Erythroblast (primary cell): ENCODE data around the gene MAP7D1.

Source experiments
- DNase-seq, 2 experiments: peaks; one replicate each; lab custom pipeline; 2025; lab: John Stamatoyannopoulos, UW
- GATA1 ChIP-seq: IDR thresholded peaks from 2 replicates; pipeline ENCODE4 v1.6.1; 2011; ENCODE audit warnings: low read depth, mild to moderate bottlenecking, control low read depth, low read length, moderate library complexity
- POLR2A ChIP-seq: IDR thresholded peaks from 2 replicates; pipeline ENCODE4 v1.6.1; 2011; ENCODE audit warnings: mild to moderate bottlenecking, low read length

Gene MAP7D1

DNA sequence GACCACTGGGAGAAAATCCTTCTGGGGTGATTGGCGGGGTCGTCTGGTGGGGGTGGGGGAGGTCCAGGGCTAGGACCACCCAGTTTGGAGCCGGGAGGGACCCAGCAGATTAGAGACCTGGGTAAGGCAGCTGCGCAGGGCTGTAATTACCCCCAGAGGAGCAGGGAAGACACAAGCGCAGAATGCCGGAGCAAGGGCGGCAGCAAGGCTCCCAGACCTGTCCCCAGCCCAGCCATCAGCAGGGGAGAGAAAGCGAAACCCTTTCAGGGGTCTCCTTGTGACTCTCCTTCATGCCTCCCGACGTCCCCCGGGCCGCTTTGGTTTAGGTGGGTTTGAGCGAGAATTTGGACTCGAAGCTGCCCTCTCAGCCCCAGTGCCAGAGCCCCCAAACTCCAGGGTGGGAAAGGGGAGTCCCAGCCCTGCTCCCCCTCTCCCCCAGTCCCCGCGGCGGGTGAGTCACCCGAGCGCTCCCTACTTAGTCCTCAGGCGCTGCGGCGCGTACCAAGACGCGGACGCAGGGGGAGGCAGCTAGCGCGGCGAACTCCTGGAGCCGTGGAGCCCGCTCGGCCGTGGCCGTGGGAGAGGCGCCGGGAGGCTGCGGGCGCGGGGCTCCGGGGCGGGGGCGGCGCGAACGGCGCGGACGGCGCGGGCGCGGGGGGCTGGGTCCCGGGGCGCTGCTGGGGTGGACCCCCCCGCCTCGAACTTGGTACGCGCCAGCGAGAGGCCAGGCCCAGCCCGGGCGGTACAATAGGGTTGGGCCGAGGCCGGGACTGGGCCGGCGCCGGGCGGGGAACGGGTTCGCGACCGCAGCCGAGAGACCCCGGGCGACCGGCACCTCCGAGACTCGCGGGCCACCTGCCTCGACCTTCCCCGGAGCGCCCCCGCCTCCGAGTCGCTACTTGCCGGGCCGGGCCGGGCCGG lies at the start of gene MAP7D1:
Gene MAP7D1 (plus strand): TSS at position 753 of the 921 bp plus-strand sequence. CDS start 258 bp downstream, outside the sequence.
- TF ChIP-seq POLR2A: peak; percentile 86
- no peak for TF ChIP-seq GATA1
- peak; percentile 91 to 95 for DNase-seq

DNA sequence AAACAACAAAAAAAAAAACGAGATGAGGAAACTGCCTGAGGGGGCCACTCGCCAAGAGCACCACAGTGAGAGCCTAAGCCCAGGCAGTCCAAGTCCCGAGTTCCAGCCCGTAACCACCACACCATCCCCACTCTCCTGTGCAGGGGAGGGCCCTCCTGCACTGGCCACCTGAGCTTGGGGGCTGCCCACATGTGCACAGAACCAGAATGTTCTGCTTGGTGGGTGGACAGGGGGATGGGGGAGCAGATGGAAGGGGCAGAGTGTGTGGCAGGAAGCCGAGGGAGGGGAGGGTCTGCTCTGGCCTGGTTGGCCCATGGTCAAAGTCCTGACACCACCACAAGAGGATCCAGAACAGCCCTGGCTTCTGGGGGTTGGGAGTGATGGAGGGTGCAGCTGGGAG lies 49.7 kb upstream of the MAP7D1 start:
- no peak for TF ChIP-seq GATA1
- no peak for TF ChIP-seq POLR2A
- DNase-seq: no peak

DNA sequence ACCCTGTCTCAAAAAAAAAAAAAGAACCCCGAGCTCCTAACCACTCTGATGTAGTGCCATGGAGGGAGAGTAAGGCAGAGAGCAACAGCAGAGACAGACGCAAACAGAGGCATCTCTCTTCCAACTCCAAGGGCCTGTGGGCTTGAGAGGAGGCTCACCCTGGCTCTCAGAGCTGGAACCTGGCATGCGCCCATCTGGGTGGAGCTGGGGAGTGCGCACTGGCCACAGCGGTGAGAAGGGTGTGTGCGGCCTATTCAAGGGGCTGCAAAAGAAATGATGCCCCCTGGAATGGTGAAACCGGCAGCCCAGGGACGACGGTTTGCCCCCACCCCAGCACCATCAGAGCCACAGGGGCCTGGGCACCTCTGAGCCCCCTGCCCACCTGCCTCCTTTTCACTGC lies 48.6 kb upstream of the MAP7D1 start:
- no peak for DNase-seq
- TF ChIP-seq POLR2A (no peak), GATA1 (no peak)

DNA sequence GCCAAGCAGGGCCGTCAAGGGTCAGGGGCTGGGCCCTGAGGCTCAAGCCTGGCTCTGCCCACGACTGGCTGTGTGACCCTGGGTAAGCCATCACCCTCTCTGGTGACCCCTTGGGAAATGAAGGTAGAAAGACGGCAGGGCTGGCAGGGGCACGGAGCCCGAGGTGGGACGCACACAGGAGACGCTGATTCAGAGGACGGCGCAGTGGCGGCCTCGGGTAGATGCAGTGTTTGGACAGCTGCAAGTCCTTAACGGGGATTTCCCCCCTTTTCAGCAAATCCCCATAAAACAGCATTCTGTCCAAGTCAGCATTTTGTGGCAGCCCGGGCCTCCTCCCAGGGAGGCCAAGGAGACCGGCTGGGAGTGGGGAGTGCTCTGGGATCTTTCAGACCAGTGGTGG lies 47.6 kb upstream of the MAP7D1 start:
- TF ChIP-seq POLR2A (no peak), GATA1 (no peak)
- DNase-seq: no peak

DNA sequence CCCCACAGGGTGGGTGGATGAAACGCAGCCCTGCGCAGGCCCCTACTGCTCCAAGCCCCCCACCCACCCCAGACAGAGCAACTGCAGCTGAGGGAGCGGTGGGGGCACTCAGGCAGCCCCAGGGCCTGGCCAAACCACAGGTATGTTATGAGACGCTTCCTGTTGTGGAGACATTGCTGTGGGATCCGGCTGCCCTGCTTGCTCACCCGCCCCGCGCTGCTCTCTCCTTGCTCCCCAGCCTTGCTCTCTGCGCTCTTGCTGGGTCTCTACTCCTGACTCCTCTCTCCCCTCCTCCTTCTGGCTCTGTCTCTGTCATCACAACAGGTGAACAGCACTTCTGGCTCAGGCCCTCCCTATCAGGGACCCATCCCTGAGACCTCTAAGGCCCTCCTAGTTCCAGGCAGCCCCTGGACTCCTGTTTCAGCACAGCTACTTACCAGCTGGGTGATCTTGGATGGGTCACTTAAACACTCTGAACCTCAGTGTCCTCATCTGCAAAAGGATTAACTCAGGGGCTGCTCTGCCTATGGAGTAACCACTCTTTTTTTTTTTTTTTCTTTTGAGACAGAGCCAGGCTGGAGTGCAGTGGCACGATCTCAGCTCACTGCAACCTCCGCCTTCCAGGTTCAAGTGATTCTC lies 46.8 kb upstream of the MAP7D1 start:
- TF ChIP-seq GATA1 (no peak), POLR2A (no peak)
- DNase-seq: no peak

DNA sequence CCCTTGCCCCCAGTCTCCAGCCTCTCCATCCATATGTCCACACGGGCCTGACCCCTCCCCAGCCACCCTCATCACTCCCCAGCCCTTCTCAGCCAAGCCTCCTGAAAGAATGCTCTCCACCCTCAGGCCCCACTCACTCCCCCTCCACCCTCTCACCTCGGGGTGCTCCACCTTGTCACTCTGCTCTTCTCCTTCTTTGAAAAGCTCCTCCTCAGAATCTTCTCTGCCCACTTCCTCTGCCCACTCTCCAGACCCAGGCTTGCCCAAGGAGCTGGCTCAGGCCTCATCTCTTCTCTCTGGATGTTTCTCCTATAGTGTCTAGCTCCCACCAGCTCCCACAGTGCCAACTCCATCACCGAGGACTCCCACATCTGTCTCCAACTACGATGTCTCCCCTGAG lies 44.8 kb upstream of the MAP7D1 start:
- TF ChIP-seq GATA1: no peak
- TF ChIP-seq POLR2A: no peak
- no peak for DNase-seq

DNA sequence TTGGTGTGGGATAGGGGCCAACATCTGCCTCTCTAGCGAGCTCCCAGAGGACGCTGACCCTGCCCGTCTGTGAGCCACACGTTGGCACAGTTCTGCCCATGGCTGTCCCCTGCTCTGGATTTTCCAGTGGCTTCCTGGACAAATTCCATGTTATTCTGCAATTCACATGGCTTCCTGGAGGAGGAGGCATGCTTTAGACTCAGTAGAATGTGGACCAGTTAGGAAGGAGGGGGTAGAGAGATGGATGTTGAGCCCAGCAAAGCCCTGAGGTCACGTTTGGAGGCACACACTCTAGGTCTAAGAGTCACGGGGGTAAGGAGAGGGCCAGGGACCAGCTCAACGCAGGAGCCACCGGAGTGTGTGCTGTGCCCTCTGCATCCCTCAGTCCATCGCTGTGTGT lies 43.1 kb upstream of the MAP7D1 start:
- TF ChIP-seq POLR2A: no peak
- no peak for TF ChIP-seq GATA1
- no peak for DNase-seq

DNA sequence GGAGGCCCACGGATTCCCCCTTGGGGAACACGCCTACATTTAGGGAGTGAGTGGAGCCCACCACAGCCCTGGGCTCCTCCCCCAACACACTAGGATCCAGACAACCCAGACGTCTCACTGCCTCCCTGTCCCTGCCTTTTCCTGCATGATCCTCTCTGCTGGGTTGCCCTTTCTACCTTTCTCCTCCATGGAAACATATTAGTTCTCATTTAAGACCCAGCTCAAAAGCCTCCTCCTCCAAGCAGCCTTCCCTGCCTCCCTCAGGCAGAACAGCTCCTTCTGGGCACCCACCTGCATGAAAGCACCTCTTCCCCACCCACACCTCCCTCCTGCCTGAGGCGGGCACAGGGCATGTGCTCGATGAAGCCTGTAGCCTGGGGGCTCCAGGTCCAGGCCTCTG lies 41.6 kb upstream of the MAP7D1 start:
- DNase-seq: no peak
- no peak for TF ChIP-seq GATA1
- TF ChIP-seq POLR2A: no peak

DNA sequence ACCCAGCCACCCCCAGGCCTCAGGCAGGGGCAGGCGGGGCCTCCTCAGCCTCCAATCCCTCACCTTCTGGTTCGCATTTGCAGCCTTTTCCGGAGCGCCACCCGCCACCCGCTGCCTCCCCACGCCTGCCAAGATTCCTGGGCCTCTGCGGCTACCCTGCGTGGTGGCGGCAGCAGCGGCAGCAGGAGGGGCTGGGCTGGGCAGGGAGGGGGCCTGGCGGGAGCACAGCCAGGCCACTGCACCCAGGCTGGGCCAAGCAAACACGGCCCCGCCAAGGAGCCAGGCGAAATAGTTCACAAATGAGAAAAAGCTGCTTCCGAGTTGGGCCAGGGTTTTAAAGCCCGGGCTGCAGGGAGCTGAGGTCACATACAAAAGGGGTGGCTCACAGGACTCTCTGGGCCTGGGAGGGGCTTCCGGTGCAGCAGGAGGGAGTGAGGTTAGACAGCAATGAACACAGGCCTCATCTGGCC lies 40.7 kb upstream of the MAP7D1 start:
- TF ChIP-seq POLR2A (no peak), GATA1 (no peak)
- DNase-seq: no peak

DNA sequence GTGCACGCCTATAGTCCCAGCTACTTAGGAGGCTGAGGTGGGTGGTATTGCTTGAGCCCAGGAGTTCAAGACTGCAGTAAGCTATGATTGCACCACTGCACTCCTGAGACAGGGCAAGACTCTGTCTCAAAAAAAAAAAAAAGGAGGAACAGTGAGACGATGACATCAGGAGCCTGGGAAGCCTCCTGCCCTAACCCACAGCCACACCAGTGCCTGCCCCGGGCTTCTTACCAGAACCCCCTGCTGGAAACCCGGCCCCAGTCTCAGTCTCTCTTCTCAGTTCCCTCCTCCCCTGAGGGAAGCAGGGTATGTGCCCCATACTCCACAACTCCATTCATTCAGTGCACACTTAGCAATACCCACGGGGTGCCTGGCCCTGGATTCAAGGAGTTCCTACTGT lies 40.0 kb upstream of the MAP7D1 start:
- TF ChIP-seq POLR2A (no peak), GATA1 (no peak)
- no peak for DNase-seq

DNA sequence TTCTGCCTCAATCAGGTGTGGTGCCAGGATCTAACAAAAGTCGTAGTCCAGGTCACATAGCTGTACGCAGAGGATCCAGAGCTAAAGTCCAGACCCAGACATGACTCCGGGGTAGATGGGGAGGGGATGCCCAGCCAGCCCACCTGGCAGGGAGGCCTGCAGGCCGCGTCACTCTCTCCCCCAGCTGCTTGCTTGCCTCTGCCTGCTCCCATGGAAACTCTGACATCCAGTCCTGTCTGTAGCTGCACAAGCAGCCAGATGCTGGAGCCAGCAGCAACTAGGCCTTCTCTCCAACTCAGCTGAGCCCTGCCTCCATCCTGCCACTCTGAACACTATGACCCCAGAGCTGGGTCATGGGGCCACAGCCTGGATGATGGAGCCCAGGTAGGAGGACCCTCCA lies 39.1 kb upstream of the MAP7D1 start:
- TF ChIP-seq GATA1 (no peak), POLR2A (no peak)
- DNase-seq: no peak

DNA sequence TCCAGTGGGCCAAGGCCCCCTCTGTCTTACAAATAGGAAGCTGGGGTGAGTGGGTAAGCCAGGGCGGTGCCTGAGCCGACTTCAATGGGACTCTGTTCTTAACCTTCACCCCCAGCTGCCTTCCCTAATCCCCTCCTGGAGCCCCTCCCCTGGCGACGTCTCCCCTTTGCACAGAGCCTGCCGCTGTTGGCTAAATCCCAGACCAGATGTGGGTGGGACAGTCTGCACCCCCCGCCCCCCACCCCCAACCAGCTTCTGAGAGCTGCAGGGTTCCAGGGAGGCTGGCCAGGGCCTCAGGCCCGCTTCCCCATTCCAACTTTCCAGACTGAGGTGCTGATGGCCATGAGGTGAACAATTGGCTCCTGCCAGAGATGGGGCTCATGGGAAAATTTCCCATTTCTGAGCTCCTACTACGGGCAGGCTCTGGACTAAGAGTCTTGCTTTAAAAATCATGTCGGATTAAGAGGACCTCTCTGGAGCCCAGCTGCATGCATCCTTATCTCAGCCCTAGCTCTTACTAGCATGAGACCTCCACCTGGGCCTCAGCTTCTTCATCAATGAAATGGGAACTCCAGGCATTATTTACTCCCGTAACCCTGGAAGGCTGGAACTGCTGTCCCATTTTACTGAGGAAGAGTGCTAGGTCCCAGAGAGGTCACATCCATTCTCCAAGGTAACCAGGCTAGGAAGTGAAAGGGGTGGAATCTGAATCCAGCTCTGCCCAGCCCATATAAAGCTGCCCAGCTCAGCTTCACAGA lies 37.3 kb upstream of the MAP7D1 start:
- TF ChIP-seq GATA1: no peak
- no peak for TF ChIP-seq POLR2A
- DNase-seq: no peak

DNA sequence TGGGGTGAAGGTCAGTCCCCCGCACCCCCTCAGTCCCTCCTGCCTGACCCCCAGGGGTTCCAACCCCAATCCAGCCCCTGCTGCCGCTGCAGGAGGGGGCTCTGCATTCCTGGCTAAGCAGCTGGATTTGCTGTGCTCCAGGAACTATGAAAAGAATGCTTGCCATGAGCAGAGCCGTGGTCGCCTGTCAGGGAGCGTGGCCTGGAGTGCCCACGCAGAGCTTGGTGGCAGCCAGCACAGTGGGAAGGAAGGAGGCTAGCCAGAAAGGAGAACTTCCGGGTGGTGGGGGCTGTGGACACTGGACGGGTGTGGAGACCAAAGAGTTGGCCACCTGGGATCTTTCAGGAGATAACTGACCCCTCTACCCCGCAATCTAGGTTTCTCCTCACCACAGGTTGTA lies 36.5 kb upstream of the MAP7D1 start:
- no peak for DNase-seq
- TF ChIP-seq POLR2A: no peak
- no peak for TF ChIP-seq GATA1
